Stimulated activated CD8-positive, alpha-beta memory T cell treated with anti-CD3 and anti-CD28 coated beads, Interleukin-4, amount 100 ng/mL, for 4 hours (primary cell): ENCODE results near the gene CPED1.
"Not testable (repeated sequence)": the region's sequence is repeated elsewhere in the genome, so short reads cannot be mapped to it uniquely, and the experiment has no call there.

Source experiments
- DNase-seq, 2 donors: peaks; one replicate each; pipeline ENCODE4 v3.0.0-alpha.2; 2020; ENCODE audit warnings: low read depth in 2 of 2, low spot score in 1 of 2

The CPED1 gene

GRCh38 chr7:121038717-121039509 is 50.4 kb downstream of the CPED1 start:
- no peak for DNase-seq

DNA sequence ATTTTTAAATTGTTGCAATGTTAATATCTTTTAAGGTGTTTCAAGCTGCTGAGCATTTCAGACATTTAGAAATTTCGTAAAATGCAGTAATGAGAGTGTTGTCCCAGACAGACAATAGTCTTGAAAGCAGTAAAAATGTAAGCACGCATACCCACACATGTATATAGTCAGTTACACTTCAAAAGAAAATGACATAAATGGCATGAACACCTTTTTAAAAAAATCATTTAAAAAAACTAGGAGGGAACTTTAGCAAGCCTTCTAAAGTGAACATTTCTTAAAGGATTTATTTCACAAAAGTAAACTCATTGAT is 51.0 kb downstream of the CPED1 start:
- no peak for DNase-seq

- DNase-seq = no peak
Measured at GRCh38 chr7:121039994-121040393, 51.5 kb downstream of the CPED1 start.

DNA sequence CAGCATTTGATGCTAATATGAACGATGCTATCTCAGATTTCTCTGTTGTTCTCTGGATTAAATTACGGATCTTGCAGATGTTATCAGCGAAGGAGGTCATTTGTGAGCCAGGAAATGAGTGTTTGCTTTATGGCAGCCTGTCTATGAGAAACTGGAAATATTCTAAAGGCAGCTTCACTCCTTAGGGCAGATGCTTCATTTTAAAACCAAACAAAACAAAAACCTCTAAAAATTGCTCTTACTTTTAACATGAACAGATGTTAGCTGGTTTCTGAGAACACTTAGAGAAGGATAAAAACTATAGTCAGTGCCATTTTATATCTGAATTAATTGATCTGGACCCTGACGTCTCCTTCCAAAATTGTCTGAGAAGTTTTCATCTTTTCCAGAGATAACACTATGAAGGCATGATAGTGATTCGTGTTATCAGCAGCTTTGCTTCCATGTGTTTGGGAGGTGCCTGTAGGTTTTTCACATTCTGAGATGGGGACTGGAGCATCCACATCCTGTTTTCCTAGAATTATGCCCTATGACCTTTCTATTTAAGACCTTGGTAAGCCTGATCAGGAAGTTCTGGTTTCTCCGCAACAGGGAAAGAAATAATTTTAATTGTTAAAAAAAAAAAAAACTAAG is 53.1 kb downstream of the CPED1 start:
- DNase-seq = no peak

- DNase-seq = no peak
Measured at GRCh38 chr7:121042195-121042594, 53.7 kb downstream of the CPED1 start.

GRCh38 chr7:121042899-121043298 is 54.4 kb downstream of the CPED1 start:
- no peak for DNase-seq

- DNase-seq = no peak
Measured at GRCh38 chr7:121043314-121044234, 55.1 kb downstream of the CPED1 start.

- no peak for DNase-seq
Measured at GRCh38 chr7:121045090-121045489, 56.6 kb downstream of the CPED1 start.

DNA sequence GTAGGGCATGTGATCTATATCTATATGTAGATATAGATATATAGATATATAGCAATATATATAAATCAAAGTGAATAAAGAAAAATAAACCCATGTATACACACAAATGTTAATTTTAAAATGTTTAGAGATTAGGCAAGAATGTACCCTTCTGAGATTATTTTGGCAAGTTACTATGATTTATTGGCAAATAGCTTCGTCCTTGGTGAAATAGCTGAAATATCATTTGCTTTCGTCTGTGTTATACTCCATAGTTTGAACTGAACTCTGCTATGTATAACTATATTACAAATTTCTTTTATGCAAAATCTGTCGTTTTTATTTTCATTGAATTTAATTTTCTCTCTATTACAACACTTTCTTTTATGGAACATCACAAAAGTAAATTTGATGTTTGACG is 57.5 kb downstream of the CPED1 start:
- DNase-seq = no peak

DNA sequence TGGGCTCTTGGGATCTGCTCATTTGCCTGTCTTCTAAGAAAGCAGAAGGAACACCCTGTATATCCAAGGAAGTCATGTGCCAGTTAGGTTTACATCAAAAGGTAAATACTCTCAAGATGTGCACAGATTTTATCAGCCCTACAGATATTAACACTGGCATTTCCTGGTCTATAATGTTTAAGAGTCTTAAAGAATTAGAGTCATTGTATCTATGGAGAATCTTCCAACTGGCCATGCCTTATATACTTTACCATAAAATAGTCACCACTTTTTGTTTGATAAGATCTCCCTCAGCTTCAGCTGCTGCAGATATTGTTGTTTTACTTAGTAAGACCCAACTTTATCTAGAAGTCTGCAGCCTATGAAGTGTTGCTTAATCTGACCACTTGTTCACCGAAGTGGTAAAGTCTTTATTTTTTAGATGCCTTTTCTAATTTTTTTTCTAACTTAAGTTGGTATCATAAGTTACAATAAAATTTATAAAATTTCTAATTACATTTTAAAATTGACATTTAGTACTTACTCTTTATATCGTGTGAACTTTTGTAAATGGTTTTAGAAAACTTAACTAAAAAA is 58.5 kb downstream of the CPED1 start:
- no peak for DNase-seq

GRCh38 chr7:121048195-121048594 is 59.7 kb downstream of the CPED1 start:
- DNase-seq = no peak

DNA sequence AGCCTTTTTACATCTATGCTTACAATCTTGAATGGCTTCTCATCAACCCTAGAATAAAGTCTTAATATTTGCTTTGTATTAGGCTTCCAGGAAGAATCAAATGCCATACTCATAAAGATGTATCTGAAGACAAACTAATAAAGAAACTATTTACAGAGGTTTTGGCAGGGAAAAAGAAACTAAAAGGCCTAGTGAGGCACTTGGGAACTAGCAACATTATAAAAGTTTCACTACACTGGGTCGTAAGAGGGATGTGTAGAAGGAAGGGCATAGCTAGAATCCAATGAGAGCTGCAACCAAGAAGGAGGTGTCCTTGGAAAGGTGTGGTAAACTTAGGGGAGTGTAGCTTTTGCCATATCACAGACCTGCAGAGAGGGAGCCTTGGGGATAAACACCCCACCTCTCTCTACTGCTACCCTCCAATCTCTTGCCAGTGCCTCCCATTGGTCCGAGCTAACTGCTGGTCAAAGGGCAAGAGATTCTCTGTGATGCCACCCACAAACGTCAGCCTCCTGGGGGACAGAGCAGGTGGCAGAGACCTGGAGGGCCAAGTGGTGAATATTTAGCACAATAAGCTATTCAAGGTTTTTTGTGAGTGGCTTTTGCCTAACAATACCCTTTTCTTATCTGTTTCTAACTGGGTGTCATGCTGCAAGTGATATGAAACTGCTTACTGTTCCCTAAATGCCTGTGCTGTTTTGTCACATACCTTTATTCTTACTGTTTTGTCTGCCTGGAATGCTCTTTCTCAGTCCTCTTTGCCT is 60.7 kb downstream of the CPED1 start:
- DNase-seq = no peak

DNA sequence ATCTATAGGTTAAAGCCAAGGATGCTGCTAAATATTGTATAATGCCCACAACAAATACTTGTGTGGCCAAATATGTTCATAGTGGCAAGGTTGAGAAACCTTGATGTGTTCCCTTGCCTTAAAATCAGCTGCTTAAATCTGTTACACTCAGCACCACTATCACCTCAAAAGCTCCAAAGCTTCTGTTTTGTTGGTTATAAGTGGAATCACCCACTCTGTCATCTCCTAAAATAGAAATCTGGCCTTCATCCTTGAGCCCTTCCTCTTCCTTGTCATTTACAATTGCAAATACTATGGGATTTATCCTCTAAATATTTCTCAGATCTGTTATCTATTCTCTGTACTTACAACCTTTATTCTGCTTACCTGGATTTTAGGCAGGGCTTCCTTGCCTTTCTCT is 61.4 kb downstream of the CPED1 start:
- no peak for DNase-seq

GRCh38 chr7:121053219-121053618 is 64.7 kb downstream of the CPED1 start:
- no peak for DNase-seq

- DNase-seq = no peak
Measured at GRCh38 chr7:121054925-121055324, 66.4 kb downstream of the CPED1 start.

GRCh38 chr7:121057878-121058277 is 69.4 kb downstream of the CPED1 start:
- DNase-seq = no peak

DNA sequence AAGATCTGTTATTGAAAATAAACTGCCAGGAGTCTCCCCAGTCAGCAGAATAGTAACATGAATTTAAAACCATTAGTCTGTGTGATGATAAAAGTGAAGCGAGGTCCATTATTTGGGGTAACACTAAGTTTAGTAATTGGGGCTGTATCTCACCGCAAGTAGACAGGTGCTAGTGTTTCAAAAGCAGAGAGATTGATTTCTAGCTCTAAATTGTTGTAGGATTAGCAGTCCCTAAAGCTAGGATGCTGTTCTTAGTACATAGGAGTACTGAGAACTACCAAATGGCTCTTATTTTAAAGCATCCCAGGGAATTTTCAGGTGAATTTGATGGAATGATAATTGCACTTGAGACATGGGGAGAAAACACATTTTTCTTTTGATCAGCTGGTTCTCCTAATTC is 70.5 kb downstream of the CPED1 start:
- DNase-seq = no peak

DNA sequence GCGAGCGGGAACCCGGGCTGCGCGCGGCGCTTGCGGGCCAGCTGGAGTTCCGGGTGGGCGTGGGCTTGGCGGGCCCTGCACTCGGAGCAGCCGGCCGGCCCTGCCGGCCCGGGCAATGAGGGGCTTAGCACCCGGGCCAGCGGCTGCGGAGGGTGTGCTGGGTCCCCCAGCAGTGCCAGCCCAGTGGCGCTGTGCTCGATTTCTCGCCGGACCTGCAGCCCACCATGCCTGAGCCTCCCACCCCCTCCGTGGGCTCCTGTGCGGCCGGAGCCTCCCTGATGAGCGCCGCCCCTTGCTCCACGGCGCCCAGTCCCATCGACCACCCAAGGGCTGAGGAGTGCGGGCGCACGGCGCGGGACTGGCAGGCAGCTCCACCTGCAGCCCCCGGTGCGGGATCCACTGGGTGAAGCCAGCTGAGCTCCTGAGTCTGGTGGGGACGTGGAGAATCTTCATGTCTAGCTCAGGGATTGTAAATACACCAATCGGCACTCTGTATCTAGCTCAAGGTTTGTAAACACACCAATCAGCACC is 71.5 kb downstream of the CPED1 start:
- not testable (repeated sequence) for DNase-seq

DNA sequence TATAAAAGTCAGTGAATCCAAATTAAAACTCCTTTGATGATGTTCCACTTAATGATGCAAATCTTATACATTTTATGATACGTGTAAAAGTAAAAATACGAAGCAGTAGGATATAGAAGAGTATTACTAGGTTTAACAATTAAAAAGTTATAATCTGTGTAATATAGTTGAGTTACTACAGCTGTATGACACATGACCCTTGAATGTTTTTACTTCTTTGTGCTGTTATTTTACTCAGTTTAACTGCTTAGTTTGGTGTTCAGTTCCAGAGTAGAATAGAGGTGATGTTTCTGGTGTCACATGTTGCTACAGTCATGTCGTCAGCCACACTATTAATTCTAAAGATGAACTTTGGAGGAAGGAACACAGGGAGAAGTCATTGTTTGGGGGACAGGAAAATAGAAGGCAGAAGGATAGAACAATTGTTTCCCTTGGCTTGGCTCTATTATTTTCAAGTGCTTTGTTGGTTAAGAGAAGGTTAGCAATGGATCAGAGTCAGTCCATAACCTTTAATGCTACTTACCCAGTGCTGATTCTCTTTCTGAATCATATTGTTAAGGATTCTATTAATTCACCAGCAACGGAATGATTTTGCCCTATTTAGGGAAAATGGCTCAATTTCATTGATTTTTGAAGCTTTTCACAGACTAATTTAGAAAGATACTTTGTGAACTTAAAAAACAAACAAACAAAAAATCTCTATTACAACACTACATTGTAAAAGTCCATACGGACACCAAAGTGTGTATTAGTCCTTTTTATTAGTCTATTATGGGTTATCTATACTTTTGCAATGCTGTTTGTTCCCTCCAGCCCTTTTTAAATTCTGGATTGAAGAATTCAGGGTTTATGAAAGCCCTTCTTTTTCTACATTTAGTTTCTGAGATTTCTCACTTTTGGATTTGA is 73.4 kb downstream of the CPED1 start:
- no peak for DNase-seq
